Naive thymus-derived CD8-positive, alpha-beta T cell (primary cell): ENCODE measurements around the gene COMMD9. TPM values are rescaled to one million over a fixed set of nuclear protein-coding genes. Genes with fewer than 3 reads are reported as not detected.

Experiments
- ATAC-seq, 2 donors: fragments of 150-1000 bp; cut with Tn5 transposase in 1 of 2; sonication (Bioruptor Pico), chemical (Tn5 transposase) in 1 of 2; 1 replicate in 1 of 2; 2 replicates in 1 of 2; pipeline ENCODE4 v1.10.0; 2021; ENCODE audit warnings: mild to moderate bottlenecking in 2 of 2, moderate library complexity in 2 of 2
- POLR2A ChIA-PET: fragments of 350-600 bp; sonication (Branson Sonifier 250); formaldehyde crosslinking; loops from one replicate; lab custom pipeline; 2021; ENCODE audit warnings: antibody characterized with exemption; lab: Charles Lee
- DNase-seq, 10 donors: peaks; one replicate each; pipeline versions ENCODE4 v3.0.0 to v3.0.0-alpha.2; 2020 to 2022
- H3K27ac Mint-ChIP-seq, 10 donors: one replicate each; pipeline ENCODE4 v1.8.0; 2020 to 2022; ENCODE audit warnings: mild to moderate bottlenecking in 10 of 10, mixed read lengths in 10 of 10, moderate library complexity in 4 of 10, inconsistent platforms in 1 of 10
- H3K27me3 Mint-ChIP-seq, 5 donors: one replicate each; pipeline ENCODE4 v1.8.0; 2021 to 2022; ENCODE audit warnings: mixed read lengths in 5 of 5
- H3K36me3 Mint-ChIP-seq, 3 donors: one replicate each; pipeline ENCODE4 v1.8.0; 2020 to 2022; ENCODE audit warnings: mixed read lengths in 3 of 3, mild to moderate bottlenecking in 2 of 3, inconsistent platforms in 1 of 3
- H3K4me1 Mint-ChIP-seq, 4 donors: one replicate each; pipeline ENCODE4 v1.8.0; 2021 to 2022; ENCODE audit warnings: mixed read lengths in 4 of 4
- H3K4me3 Mint-ChIP-seq, 10 donors: one replicate each; pipeline ENCODE4 v1.8.0; 2020 to 2022; ENCODE audit warnings: mild to moderate bottlenecking in 10 of 10, mixed read lengths in 10 of 10, moderate library complexity in 6 of 10, inconsistent platforms in 1 of 10
- H3K9me3 Mint-ChIP-seq, 9 donors: one replicate each; pipeline ENCODE4 v1.8.0; 2020 to 2022; ENCODE audit warnings: mixed read lengths in 9 of 9, mild to moderate bottlenecking in 3 of 9, inconsistent platforms in 1 of 9, moderate library complexity in 1 of 9
- polyA plus RNA-seq, 3 donors: library from polyadenylated mRNA; unstranded; fragments of 300-500 nt; fragmentation: Illumina TruSeq; gene quantifications; one replicate each; pipeline ENCODE4 v1.2.3, GENCODE V29; 2021
- total RNA-seq, 8 experiments: library from RNA in 2 of 8; stranded (reverse) in 2 of 8; gene quantifications; one replicate each; pipeline ENCODE4 v1.2.3 and lab custom pipeline; 2021 to 2026

The COMMD9 gene
- total and polyA plus RNA-seq, 5 experiments from 2014 or later: 46.6 to 94.0 (median 68.9) TPM

GRCh38 chr11:36243641-36244040 lies 45.6 kb downstream of the COMMD9 start:
- peaks cover 0 to 2% (median 0%) of the 10 kb centered on the region in 9 donors for H3K9me3 Mint-ChIP-seq
- H3K36me3 Mint-ChIP-seq: no peaks in the 10 kb centered on the region
- no peaks in the 10 kb centered on the region for H3K4me1 Mint-ChIP-seq
- H3K27ac Mint-ChIP-seq: no peak overlapping the region
- no peak for ATAC-seq
- POLR2A ChIA-PET: no interaction called here
- DNase-seq: no peak
- H3K4me3 Mint-ChIP-seq: no peak overlapping the region
- H3K27me3 Mint-ChIP-seq: peaks cover 20 to 63% (median 26%) of the 10 kb centered on the region in 5 donors

DNA sequence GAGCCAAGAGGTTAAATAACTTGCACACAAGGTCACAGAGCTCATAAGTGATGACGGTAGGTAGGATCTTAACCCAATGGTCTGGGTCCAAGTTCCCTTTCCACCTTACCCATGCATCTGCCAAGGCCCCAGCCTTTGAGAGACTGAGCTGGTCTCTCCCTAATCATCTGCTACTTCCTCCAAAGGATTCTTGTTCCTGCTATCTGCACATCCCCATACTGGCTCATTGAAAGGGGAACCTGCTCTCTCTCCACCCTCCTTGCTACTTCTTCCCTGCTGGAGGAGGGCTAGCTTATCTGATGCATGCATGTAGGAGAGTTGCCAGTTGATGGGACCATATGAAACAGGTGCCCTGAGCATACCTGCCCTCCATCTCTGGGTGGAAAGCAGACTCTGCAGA lies 47.7 kb downstream of the COMMD9 start:
- Mint-ChIP-seq H3K9me3 (peaks cover 0 to 2% (median 0%) of the 10 kb centered on the region in 9 donors), H3K4me1 (no peaks in the 10 kb centered on the region), H3K27me3 (peaks cover 15 to 55% (median 18%) of the 10 kb centered on the region in 5 donors), H3K36me3 (no peaks in the 10 kb centered on the region), H3K4me3 (no peak overlapping the region), H3K27ac (no peak overlapping the region)
- DNase-seq (no peak), ATAC-seq (no peak)
- POLR2A ChIA-PET: no interaction called here

DNA sequence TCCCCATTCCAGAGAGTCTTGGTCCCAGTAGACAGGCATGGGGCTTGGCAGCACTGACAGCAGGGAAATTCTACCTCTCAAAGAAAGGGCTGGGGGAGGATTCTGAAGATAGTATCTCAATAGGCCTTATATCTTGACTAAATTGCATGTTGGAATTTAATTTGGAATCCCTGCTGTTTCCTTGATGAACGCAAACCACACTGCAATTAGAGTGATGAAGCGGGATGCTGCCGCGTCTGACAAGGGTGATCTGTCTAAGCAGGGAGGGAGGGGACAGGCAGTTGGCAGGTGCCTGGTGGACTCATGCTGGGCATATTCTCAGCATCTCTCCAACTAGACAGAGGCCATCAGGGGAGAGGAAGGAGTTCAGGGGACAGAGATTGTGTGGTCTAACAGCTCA lies 48.4 kb downstream of the COMMD9 start:
- POLR2A ChIA-PET: no interaction called here
- H3K9me3 Mint-ChIP-seq: peaks cover 0 to 2% (median 0%) of the 10 kb centered on the region in 9 donors
- DNase-seq (no peak), ATAC-seq (no peak)
- no peaks in the 10 kb centered on the region for H3K4me1 Mint-ChIP-seq
- H3K27ac Mint-ChIP-seq: no peak overlapping the region
- no peak overlapping the region for H3K4me3 Mint-ChIP-seq
- H3K27me3 Mint-ChIP-seq: peaks cover 15 to 60% (median 15%) of the 10 kb centered on the region in 5 donors
- no peaks in the 10 kb centered on the region for H3K36me3 Mint-ChIP-seq

GRCh38 chr11:36240173-36240572 lies 49.1 kb downstream of the COMMD9 start:
- no peaks in the 10 kb centered on the region for H3K4me1 Mint-ChIP-seq
- DNase-seq: no peak
- no peak overlapping the region for H3K27ac Mint-ChIP-seq
- H3K36me3 Mint-ChIP-seq: no peaks in the 10 kb centered on the region
- no peak for ATAC-seq
- peaks cover 0 to 2% (median 0%) of the 10 kb centered on the region in 9 donors for H3K9me3 Mint-ChIP-seq
- no peak overlapping the region for H3K4me3 Mint-ChIP-seq
- H3K27me3 Mint-ChIP-seq: peaks cover 13 to 61% (median 17%) of the 10 kb centered on the region in 5 donors
- POLR2A ChIA-PET: no interaction called here

GRCh38 chr11:36239636-36240035 lies 49.6 kb downstream of the COMMD9 start:
- Mint-ChIP-seq H3K27ac (no peak overlapping the region), H3K36me3 (no peaks in the 10 kb centered on the region), H3K4me3 (no peak overlapping the region), H3K4me1 (no peaks in the 10 kb centered on the region), H3K27me3 (peaks cover 13 to 58% (median 17%) of the 10 kb centered on the region in 5 donors), H3K9me3 (no peaks in the 10 kb centered on the region)
- ATAC-seq (no peak), DNase-seq (no peak)
- POLR2A ChIA-PET: no interaction called here

DNA sequence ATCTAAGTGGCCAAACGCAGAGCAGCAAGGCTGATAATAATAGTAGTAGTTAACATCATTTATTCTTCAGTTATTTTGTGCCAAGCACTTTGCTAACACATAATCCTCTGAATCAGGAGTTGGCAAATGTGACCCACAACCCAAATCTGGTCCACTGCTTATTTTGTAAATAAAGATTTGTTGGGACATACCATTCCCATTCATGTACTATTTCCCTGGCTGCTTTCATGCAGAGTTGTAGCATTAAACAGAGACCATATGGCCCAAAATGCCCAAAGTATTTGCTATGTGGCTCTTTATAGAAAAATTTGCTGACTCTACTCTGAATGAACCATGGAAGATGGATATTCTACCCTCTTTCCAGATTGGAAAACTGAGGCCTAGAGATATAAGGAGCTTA lies 50.3 kb downstream of the COMMD9 start:
- H3K4me3 Mint-ChIP-seq: no peak overlapping the region
- ATAC-seq: no peak
- H3K27me3 Mint-ChIP-seq: peaks cover 15 to 50% (median 15%) of the 10 kb centered on the region in 5 donors
- no peaks in the 10 kb centered on the region for H3K9me3 Mint-ChIP-seq
- DNase-seq: no peak
- no peaks in the 10 kb centered on the region for H3K36me3 Mint-ChIP-seq
- H3K27ac Mint-ChIP-seq: no peak overlapping the region
- H3K4me1 Mint-ChIP-seq: no peaks in the 10 kb centered on the region
- POLR2A ChIA-PET: no interaction called here

DNA sequence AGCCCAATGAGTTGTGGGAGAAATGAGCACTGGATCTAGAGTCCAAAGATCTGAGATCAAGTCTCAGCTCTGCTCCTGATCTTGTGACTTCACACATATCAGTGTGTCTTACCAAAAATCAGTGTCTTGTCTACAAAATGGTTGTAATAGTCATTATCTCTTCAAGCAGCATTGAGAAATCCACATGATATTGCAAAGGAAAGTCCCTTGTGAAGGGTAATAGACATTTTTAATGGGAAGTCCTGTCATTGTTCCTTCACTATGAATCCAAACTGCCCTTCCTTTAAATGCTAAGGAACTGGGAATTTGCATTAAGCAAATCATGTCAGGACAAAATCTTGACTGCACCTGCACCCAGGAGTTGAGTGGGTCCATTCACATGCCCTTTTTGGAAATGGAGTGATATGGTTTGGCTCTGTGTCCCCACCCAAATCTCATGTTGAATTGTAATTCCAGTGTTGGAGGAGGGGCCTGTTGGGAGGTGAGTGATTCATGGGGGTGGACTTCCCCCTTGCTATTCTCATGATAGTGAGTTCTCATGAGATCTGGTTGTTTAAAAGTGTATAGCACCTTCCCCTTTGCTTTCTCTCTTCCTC lies 51.1 kb downstream of the COMMD9 start:
- POLR2A ChIA-PET: no interaction called here
- Mint-ChIP-seq H3K9me3 (no peaks in the 10 kb centered on the region), H3K36me3 (no peaks in the 10 kb centered on the region), H3K27me3 (peaks cover 11 to 43% (median 15%) of the 10 kb centered on the region in 5 donors), H3K4me1 (no peaks in the 10 kb centered on the region), H3K4me3 (no peak overlapping the region), H3K27ac (no peak overlapping the region)
- ATAC-seq: no peak
- DNase-seq: no peak

DNA sequence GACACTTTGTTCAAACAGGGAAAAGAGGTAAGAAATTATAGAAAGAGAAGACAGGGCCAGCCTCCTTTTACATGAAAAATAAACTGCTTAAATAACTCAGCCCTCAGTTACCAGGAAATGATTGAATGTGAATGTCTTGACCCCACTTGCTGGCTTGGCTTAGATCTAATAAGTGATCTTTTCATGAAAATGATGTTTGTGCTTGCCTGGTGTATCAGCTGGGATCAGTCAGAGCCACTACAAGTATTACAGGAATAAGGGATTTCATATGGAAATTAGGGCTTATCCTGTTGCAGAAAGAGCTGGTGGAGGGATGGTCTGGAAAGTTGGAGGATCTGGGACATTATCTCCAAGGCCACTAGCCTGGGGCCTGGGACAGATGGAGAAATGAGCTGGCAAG lies 51.8 kb downstream of the COMMD9 start:
- DNase-seq: no peak
- ATAC-seq: no peak
- no peak overlapping the region for H3K27ac Mint-ChIP-seq
- POLR2A ChIA-PET: no interaction called here
- H3K9me3 Mint-ChIP-seq: no peaks in the 10 kb centered on the region
- no peak overlapping the region for H3K4me3 Mint-ChIP-seq
- no peaks in the 10 kb centered on the region for H3K4me1 Mint-ChIP-seq
- H3K27me3 Mint-ChIP-seq: peaks cover 12 to 39% (median 18%) of the 10 kb centered on the region in 5 donors
- no peaks in the 10 kb centered on the region for H3K36me3 Mint-ChIP-seq

DNA sequence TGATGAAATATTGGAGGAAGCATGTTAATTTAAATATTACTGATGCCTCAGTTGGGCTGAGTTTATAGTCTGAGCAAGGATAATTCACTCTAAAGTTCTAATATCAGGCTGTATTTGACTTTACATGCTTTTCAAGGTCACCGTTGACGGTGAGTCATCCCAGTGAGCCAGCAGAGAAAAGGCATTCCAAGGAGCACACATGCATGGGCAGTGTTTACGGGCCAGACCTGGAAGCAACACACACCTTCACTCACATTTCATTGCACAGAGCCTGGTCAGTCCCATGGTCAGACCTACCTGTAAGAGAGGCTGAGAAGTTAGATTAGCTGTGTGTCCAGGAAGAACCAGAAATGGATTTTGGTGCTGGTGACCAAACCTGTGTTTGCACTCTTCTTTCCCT lies 53.5 kb downstream of the COMMD9 start:
- ATAC-seq (no peak), DNase-seq (no peak)
- no peaks in the 10 kb centered on the region for H3K4me1 Mint-ChIP-seq
- H3K27ac Mint-ChIP-seq: no peak overlapping the region
- no peak overlapping the region for H3K4me3 Mint-ChIP-seq
- POLR2A ChIA-PET: no interaction called here
- peaks cover 6 to 29% (median 11%) of the 10 kb centered on the region in 5 donors for H3K27me3 Mint-ChIP-seq
- no peaks in the 10 kb centered on the region for H3K36me3 Mint-ChIP-seq
- no peaks in the 10 kb centered on the region for H3K9me3 Mint-ChIP-seq

DNA sequence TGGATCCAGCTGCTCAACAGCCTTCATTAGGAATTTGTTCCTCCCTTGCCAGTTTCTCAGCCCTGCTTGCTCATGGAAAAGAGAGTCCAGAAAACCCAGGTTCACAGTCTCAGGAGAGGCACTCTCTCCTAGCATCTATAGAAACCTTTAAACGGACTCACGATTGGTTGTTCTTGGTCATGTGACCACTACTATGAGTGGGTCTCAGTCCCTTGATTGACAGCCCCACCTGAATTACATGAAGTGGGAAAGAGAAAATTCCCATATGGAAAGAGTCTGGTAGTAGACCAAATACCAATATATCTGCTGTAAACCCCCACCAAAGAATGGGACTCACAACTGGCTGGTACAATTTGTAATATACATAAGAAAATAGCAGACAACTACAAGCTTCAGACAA lies 54.4 kb downstream of the COMMD9 start:
- ATAC-seq: no peak
- Mint-ChIP-seq H3K27me3 (peaks cover 6 to 34% (median 11%) of the 10 kb centered on the region in 5 donors), H3K27ac (no peak overlapping the region), H3K4me3 (no peak overlapping the region), H3K36me3 (no peaks in the 10 kb centered on the region), H3K9me3 (no peaks in the 10 kb centered on the region), H3K4me1 (no peaks in the 10 kb centered on the region)
- no peak for DNase-seq
- POLR2A ChIA-PET: no interaction called here

DNA sequence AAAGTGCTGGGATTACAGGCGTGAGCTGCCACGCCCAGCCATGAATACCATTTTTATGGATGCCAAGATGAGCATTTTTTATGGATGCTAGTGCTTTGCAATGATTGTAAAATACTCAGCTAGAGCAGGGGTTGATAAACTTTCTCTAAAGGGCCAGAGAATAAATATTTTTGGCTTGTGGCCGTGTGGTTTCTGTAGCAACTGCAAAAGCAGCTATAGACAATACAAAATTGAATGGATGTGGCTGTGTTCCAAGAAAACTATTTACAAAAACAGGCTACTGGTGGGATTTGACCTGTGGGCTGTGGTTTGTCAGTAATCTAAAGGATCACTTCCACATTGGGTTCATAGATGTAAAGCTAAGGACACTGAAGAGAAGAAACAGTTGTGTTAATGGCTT lies 56.0 kb downstream of the COMMD9 start:
- Mint-ChIP-seq H3K27me3 (peaks cover 8 to 34% (median 15%) of the 10 kb centered on the region in 5 donors), H3K9me3 (no peaks in the 10 kb centered on the region), H3K4me3 (no peak overlapping the region), H3K27ac (no peak overlapping the region), H3K36me3 (no peaks in the 10 kb centered on the region), H3K4me1 (no peaks in the 10 kb centered on the region)
- POLR2A ChIA-PET: no interaction called here
- ATAC-seq (no peak), DNase-seq (no peak)

- POLR2A ChIA-PET: no interaction called here
- peaks cover 4 to 16% (median 10%) of the 10 kb centered on the region in 5 donors for H3K27me3 Mint-ChIP-seq
Observed at GRCh38 chr11:36230779-36231699, 58.2 kb downstream of the COMMD9 start.

GRCh38 chr11:36229091-36229705 lies 60.0 kb downstream of the COMMD9 start:
- Mint-ChIP-seq H3K36me3 (no peaks in the 10 kb centered on the region), H3K9me3 (no peaks in the 10 kb centered on the region), H3K4me3 (no peak overlapping the region), H3K27me3 (peaks cover 2 to 15% (median 5%) of the 10 kb centered on the region in 5 donors), H3K4me1 (no peaks in the 10 kb centered on the region), H3K27ac (no peak overlapping the region)
- ATAC-seq (no peak), DNase-seq (no peak)
- POLR2A ChIA-PET: no interaction called here

More at GRCh38 chr11:36230779-36231699, 58.2 kb downstream of the COMMD9 start:
- no peaks in the 10 kb centered on the region for H3K9me3 Mint-ChIP-seq
- H3K4me1 Mint-ChIP-seq: no peaks in the 10 kb centered on the region
- H3K4me3 Mint-ChIP-seq: no peak overlapping the region
- ATAC-seq (no peak), DNase-seq (no peak)
- H3K27ac Mint-ChIP-seq: no peak overlapping the region
- H3K36me3 Mint-ChIP-seq: no peaks in the 10 kb centered on the region
